Neuronal stem cell (in vitro differentiated cells): ENCODE results near the gene SLC26A6.
A peak's percentile ranks its signal among the peaks of the same experiment; 100 is the strongest.

Experiments
- DNase-seq: peaks from one replicate; pipeline ENCODE4 v3.0.0-alpha.2; 2013; ENCODE audit warnings: low spot score
- H2AFZ ChIP-seq: one replicate; pipeline ENCODE4 v1.6.1; 2013; ENCODE audit warnings: mild to moderate bottlenecking, low read length, inconsistent platforms
- H2AK5ac ChIP-seq: 2 replicates; pipeline ENCODE4 v1.6.1; 2013; ENCODE audit warnings: low read depth, mild to moderate bottlenecking, inconsistent platforms, low read length, moderate library complexity, mixed read lengths
- H2BK120ac ChIP-seq: 2 replicates; pipeline ENCODE4 v1.6.1; 2013; ENCODE audit warnings: low read depth, mild to moderate bottlenecking, inconsistent platforms, low read length, moderate library complexity, mixed read lengths
- H2BK12ac ChIP-seq: one replicate; pipeline ENCODE4 v1.6.1; 2013; ENCODE audit warnings: low read length, inconsistent platforms
- H2BK15ac ChIP-seq: 2 replicates; pipeline ENCODE4 v1.6.1; 2013; ENCODE audit warnings: mild to moderate bottlenecking, low read length, inconsistent platforms, mixed read lengths
- H2BK5ac ChIP-seq: one replicate; pipeline ENCODE4 v1.6.1; 2013; ENCODE audit warnings: inconsistent platforms, mild to moderate bottlenecking, low read length, moderate library complexity
- H3K14ac ChIP-seq: one replicate; pipeline ENCODE4 v1.6.1; 2013; ENCODE audit warnings: low read length, inconsistent platforms
- H3K18ac ChIP-seq: 2 replicates; pipeline ENCODE4 v1.6.1; 2013; ENCODE audit warnings: low read length, inconsistent platforms
- H3K23ac ChIP-seq: 2 replicates; pipeline ENCODE4 v1.6.1; 2013; ENCODE audit warnings: low read depth, mild to moderate bottlenecking, mixed read lengths, low read length, inconsistent platforms; ENCODE audit not compliant: poor library complexity
- H3K27ac ChIP-seq: replicated peaks from 3 replicates; pipeline ENCODE4 v1.5.1; 2013; ENCODE audit warnings: low read length, inconsistent platforms
- H3K27me3 ChIP-seq, 3 experiments: 2 replicates each; pipeline ENCODE4 v1.6.1; 2013; ENCODE audit warnings: low read length in 3 of 3, mild to moderate bottlenecking in 2 of 3, inconsistent platforms in 1 of 3, low read depth in 1 of 3, mixed read lengths in 1 of 3, moderate library complexity in 1 of 3; ENCODE audit not compliant: control insufficient read depth in 3 of 3, insufficient read depth in 3 of 3
- H3K36me3 ChIP-seq, 2 donors: replicated peaks in 1 of 2; 2 replicates each; pipeline ENCODE4 v1.6.1; 2013; ENCODE audit warnings: low read length in 2 of 2; ENCODE audit not compliant: control insufficient read depth in 2 of 2, insufficient read depth in 2 of 2
- H3K4ac ChIP-seq: 2 replicates; pipeline ENCODE4 v1.6.1; 2013; ENCODE audit warnings: inconsistent platforms, mild to moderate bottlenecking, low read length, moderate library complexity
- H3K4me1 ChIP-seq, 2 donors: 1 replicate in 1 of 2; 2 replicates in 1 of 2; pipeline ENCODE4 v1.6.1; 2013; ENCODE audit warnings: low read length in 2 of 2, low read depth in 1 of 2; ENCODE audit not compliant: control insufficient read depth in 2 of 2, insufficient read depth in 1 of 2
- H3K4me2 ChIP-seq: one replicate; pipeline ENCODE4 v1.6.1; 2013; ENCODE audit warnings: mild to moderate bottlenecking, low read length, inconsistent platforms; ENCODE audit not compliant: insufficient read depth, poor library complexity, severe bottlenecking
- H3K4me3 ChIP-seq, 2 donors: 2 replicates each; pipeline ENCODE4 v1.5.1; 2013; ENCODE audit warnings: low read length in 2 of 2, mild to moderate bottlenecking in 2 of 2, inconsistent platforms in 1 of 2, moderate library complexity in 1 of 2
- H3K79me1 ChIP-seq: one replicate; pipeline ENCODE4 v1.6.1; 2013; ENCODE audit warnings: low read depth, mild to moderate bottlenecking, inconsistent platforms, low read length, moderate library complexity
- H3K9ac ChIP-seq: one replicate; pipeline ENCODE4 v1.6.1; 2013; ENCODE audit warnings: mild to moderate bottlenecking, low read depth, low read length, inconsistent platforms; ENCODE audit not compliant: poor library complexity
- H3K9me3 ChIP-seq, 2 donors: replicated peaks in 1 of 2; 2 replicates each; pipeline versions ENCODE3 to v1.6.1; 2013; ENCODE audit warnings: low read length in 2 of 2, mild to moderate bottlenecking in 2 of 2, inconsistent platforms in 1 of 2, low read depth in 1 of 2, mixed read lengths in 1 of 2, moderate library complexity in 1 of 2; ENCODE audit not compliant: control insufficient read depth in 2 of 2, insufficient read depth in 1 of 2
- H4K8ac ChIP-seq: one replicate; pipeline ENCODE4 v1.6.1; 2013; ENCODE audit warnings: low read depth, mild to moderate bottlenecking, inconsistent platforms, low read length, moderate library complexity
- H4K91ac ChIP-seq: one replicate; pipeline ENCODE4 v1.6.1; 2013; ENCODE audit warnings: low read length, low read depth, mild to moderate bottlenecking, inconsistent platforms; ENCODE audit not compliant: poor library complexity
- WGBS, 2 donors: extraction: QIAGEN DNeasy Blood & Tissue Kit; methylation state at CpG; one replicate each; pipeline ENCODE4 v1.1.7; 2013; ENCODE audit warnings: missing lambda C conversion rate in 2 of 2, mixed read lengths in 1 of 2; ENCODE audit not compliant: insufficient read length in 2 of 2, insufficient replicate concordance in 1 of 2; ENCODE audit errors: extremely low coverage in 2 of 2; 5-methylcytosine and 5-hydroxymethylcytosine counted together

The SLC26A6 gene

DNA sequence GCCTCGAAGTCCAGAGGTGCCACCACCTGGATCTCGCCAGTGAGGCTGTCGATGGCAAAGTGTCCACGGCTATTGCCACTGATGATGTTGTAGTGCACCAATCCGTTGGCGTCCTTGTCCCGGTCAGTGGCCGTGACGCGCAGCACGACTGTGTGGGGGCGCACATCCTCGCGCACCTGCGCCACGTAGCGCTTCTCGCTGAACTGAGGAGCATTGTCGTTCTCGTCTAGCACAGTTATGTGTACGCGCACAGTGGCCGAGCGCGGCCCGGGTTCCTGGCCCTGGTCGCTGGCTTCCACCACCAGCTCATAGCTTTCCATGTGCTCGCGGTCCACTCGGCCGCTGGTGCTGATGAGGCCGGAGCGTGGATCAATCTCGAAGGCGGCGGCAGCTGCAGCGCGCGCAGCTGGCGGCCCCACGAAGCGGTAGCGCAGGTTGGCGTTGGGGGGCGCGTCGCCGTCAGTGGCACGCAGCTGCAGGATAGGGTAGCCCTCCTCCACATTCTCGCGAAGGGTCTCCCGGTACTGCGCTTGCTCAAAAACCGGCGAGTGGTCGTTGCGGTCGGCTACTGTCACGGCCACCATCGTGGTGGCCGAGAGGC is 25.6 kb upstream of the SLC26A6 start:
- Histone ChIP-seq H3K4me2 (no peak overlapping the region), H3K36me3 (peaks cover 32 to 62% of the 10 kb centered on the region in 2 donors), H2BK15ac (no peak overlapping the region), H2AK5ac (no peak overlapping the region), H3K4me3 (peak overlapping the region in 1 of 2 donors; percentile 41), H2AFZ (no peak overlapping the region), H2BK120ac (peak overlapping the region; percentile 56), H3K14ac (no peak overlapping the region), H3K9me3 (peaks cover 6 to 24% of the 10 kb centered on the region in 2 donors), H3K18ac (no peak overlapping the region), H3K4me1 (peaks cover 5 to 12% of the 10 kb centered on the region in 2 donors), H3K9ac (peak overlapping the region; percentile 24), H2BK5ac (no peak overlapping the region), H4K8ac (peak overlapping the region; percentile 7), H3K4ac (no peak overlapping the region), H3K27ac (no peak overlapping the region), H3K79me1 (peaks cover 1% of the 10 kb centered on the region), H2BK12ac (no peak overlapping the region), H3K27me3 (no peaks in the 10 kb centered on the region), H4K91ac (no peak overlapping the region), H3K23ac (peak overlapping the region; percentile 6)
- DNase-seq, result no peak
- no CpG with 5 or more reads among the region's 61 CpGs for WGBS, 2 donors

DNA sequence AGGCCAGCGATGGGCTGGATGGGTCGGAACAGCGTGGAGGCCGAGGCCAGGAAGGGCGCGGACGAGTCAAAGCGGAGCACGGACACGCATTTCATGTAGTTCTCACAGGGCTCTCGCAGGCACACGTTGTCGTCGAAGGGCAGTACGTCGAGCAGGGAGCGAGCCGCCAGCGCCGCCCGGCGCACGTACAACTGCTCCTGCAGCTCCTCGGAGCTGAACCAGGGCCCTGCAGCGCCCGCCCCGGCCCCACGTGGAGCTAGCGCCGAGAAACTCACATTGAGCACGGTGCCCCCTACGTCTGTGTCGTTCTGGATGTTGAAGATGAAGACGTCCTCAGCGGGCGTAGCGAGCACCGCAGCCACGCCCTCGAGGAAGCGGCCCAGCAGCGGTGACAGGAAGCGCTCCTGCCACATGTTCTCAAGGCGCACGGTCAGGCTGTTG is 21.6 kb upstream of the SLC26A6 start:
- Histone ChIP-seq H3K18ac (peak overlapping the region; percentile 96), H3K4me2 (peak overlapping the region; percentile 42), H2BK15ac (peak overlapping the region; percentile 99), H3K4me3 (no peak overlapping the region), H3K9ac (peak overlapping the region; percentile 91), H3K14ac (peak overlapping the region; percentile 76), H3K27ac (peak overlapping the region; percentile 68), H3K36me3 (peaks cover 39 to 89% of the 10 kb centered on the region in 2 donors), H2AFZ (no peak overlapping the region), H3K4ac (peak overlapping the region; percentile 45), H2BK120ac (peak overlapping the region; percentile 56), H3K9me3 (peaks cover 6 to 24% of the 10 kb centered on the region in 2 donors), H3K27me3 (no peaks in the 10 kb centered on the region), H4K91ac (peak overlapping the region; percentile 70), H3K4me1 (peaks cover 2 to 12% of the 10 kb centered on the region in 2 donors), H4K8ac (peak overlapping the region; percentile 96), H2BK5ac (peak overlapping the region; percentile 17), H2AK5ac (peak overlapping the region; percentile 98), H3K23ac (peak overlapping the region; percentile 82), H2BK12ac (peak overlapping the region; percentile 93), H3K79me1 (peaks cover 7% of the 10 kb centered on the region)
- WGBS, 2 donors, result no CpG with 5 or more reads among the region's 45 CpGs
- no peak for DNase-seq

DNA sequence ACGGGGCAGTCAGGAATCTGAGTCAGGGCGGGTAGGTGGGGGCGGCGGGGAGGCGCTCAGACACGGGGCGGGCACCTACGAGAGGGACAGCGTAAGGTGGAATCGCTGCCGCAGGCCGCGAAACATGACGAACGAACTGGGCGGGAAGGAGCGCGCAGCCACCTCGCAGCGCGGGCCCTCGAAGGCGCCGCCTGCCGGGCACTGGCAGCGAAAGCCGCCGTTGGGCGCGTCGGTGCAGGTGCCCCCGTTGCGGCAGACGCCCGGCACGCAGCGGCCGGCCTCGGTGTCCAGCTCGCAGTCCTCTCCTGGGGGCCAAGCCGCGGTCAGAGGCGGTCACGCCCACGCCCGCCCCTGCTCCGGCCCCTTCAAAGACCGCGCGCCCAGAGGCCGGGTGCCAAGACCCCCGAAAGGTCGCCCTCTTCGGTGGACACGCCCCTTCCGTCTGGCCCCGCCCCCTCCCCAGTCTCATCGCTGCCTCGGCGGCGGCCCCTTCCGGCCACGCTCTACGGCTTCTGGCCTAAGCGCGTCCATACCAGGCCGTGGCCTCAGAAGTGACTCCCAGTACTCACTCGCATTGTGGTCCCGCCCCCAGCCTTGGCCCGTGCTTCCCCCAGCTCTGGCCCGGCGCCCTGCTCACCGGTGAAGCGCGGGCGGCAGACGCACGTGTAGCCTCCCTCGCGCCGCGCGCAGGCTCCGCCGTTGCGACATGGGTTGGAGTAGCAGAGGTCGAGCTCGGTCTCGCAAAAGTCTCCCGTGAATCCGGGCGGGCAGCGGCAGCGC is 21.0 kb upstream of the SLC26A6 start:
- peak overlapping the region; percentile 82 for H3K23ac ChIP-seq
- H3K4me2 ChIP-seq, result peak overlapping the region; percentile 70
- DNase-seq, result peak; percentile 89
- peak overlapping the region; percentile 91 for H3K9ac ChIP-seq
- H3K27me3 ChIP-seq, result no peaks in the 10 kb centered on the region
- peak overlapping the region; percentile 56 for H2BK120ac ChIP-seq
- peak overlapping the region; percentile 45 for H3K4ac ChIP-seq
- no CpG with 5 or more reads among the region's 94 CpGs for WGBS, 2 donors
- H3K9me3 ChIP-seq, result peaks cover 6 to 24% of the 10 kb centered on the region in 2 donors
- peaks cover 7% of the 10 kb centered on the region for H3K79me1 ChIP-seq
- H2AK5ac ChIP-seq, result peak overlapping the region; percentile 98
- peak overlapping the region; percentile 96 for H4K8ac ChIP-seq
- H3K4me1 ChIP-seq, result peaks cover 0 to 10% of the 10 kb centered on the region in 2 donors
- peaks cover 44 to 92% of the 10 kb centered on the region in 2 donors for H3K36me3 ChIP-seq
- H3K4me3 ChIP-seq, result peak overlapping the region in 1 of 2 donors; percentile 76
- H2AFZ ChIP-seq, result no peak overlapping the region
- H3K18ac ChIP-seq, result peak overlapping the region; percentile 96
- peak overlapping the region; percentile 70 for H4K91ac ChIP-seq
- H3K14ac ChIP-seq, result peak overlapping the region; percentile 97
- peak overlapping the region; percentile 17 for H2BK5ac ChIP-seq
- peak overlapping the region; percentile 80 for H3K27ac ChIP-seq
- peak overlapping the region; percentile 99 for H2BK15ac ChIP-seq
- peak overlapping the region; percentile 93 for H2BK12ac ChIP-seq

DNA sequence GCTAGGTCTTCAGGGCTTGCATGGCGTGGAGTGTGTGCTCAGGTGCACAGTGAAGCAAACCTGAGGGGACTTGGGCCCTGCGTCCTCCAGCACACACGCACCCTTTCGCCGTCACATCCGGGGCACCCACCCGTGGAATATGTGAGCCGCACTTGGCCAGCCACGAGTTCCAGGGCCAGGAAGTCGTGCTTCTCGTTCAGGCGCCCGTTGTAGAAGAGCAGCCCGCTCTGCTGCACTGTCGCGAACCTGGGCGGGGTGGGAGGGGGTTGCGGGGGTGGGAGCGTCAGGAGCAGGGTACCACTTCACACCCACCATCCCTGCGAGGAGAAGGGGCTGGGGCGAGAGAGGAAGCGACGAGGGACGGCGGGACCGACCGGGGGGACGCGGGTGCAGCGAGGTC is 20.3 kb upstream of the SLC26A6 start:
- Histone ChIP-seq H3K4me2 (peak overlapping the region; percentile 70), H3K27ac (peak overlapping the region; percentile 80), H4K91ac (no peak overlapping the region), H3K9ac (peak overlapping the region; percentile 86), H3K9me3 (peaks cover 3 to 18% of the 10 kb centered on the region in 2 donors), H4K8ac (no peak overlapping the region), H2AFZ (no peak overlapping the region), H3K4ac (no peak overlapping the region), H3K14ac (peak overlapping the region; percentile 97), H3K27me3 (no peaks in the 10 kb centered on the region), H3K4me3 (no peak overlapping the region), H2BK15ac (peak overlapping the region; percentile 8), H3K18ac (peak overlapping the region; percentile 86), H2BK12ac (peak overlapping the region; percentile 14), H3K36me3 (peaks cover 46 to 92% of the 10 kb centered on the region in 2 donors), H3K4me1 (peaks cover 0 to 10% of the 10 kb centered on the region in 2 donors), H3K79me1 (peaks cover 5% of the 10 kb centered on the region), H2BK5ac (no peak overlapping the region), H3K23ac (peak overlapping the region; percentile 82), H2BK120ac (no peak overlapping the region), H2AK5ac (peak overlapping the region; percentile 6)
- DNase-seq, result no peak
- WGBS, 2 donors, result no CpG with 5 or more reads among the region's 30 CpGs
